ENCODE results near the gene SLCO2A1.

SLCO2A1 gene

DNA sequence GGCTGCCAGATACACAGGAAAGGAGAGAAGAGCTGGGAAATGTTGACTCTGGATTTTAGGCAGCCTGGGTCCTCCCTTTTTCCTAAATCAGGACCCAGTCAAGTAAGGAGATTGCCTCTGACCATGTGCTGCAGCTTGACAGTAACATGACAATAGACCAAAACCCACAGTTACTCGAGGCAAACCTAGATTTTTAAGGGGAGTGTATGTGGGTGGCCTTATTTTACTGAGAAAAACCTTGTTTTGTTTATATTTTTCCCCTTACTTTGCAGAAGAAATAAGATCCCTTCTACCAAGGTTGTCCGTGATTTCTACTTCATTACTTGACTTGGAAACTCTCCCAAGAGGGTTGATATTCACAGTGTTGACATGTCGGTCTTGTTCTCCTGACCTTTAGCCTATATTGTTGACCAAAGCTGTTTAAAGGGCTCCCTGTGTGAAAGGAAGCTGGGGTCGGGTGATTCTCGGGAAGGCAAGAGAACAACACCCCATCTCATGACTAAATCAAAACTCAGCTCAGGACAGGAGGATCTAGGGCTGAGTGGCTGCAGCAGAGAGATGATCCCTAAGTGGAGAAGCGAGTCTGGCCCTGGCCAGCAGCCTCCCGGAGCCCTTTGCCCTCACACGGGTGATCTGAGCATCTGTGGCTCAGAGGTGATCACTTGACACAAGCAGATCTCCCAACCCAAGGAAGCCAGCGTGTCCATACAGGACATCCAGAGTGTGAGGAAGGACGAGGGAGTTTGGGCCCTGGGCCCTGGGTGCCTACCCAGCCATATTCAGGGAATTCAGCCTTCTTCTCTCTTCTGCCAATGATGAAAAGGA is 31.0 kb upstream of the SLCO2A1 start:
- no peak for DNase-seq

DNA sequence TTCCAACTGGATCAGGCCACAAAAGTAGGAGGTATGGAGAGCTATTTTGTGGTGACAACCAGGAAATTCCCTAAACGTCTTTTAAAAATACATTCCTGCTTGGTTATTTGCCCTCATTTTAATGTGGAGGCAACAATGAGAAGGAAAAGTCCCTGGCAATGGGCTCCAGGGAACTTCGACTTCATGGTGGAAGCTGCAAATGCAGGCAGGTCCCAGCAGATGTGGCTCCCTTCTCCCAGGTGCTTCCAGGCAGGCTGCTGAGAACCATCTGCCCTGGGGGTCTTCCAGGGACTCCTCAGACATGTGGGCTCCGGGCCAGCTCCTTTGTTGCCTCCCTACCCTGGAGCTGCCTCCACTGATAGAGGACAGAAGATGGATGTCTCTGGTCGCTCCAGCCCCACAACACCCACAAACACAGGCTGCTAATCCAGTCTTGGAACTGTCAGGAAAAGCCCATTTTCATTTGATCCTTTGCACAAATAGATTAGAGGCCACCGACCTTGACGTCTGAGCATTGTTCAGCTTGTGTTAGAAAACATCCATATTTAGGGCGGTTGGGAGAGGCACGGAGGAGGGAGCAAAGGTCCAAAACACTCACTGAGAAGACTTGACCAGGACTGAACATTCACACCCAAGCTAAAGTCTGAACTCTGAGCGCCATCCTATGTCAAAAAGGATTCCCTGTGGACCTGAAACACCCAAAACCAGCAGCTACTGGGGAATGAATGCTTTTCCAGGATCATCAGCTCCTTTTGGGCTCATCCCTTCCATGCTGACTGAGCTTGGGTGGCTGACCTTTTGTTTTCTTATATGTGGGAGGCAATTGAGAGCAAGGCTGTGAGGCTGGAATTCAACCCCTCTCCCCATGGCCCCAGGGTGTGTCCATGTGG is 30.2 kb upstream of the SLCO2A1 start:
- DNase-seq: no peak

DNA sequence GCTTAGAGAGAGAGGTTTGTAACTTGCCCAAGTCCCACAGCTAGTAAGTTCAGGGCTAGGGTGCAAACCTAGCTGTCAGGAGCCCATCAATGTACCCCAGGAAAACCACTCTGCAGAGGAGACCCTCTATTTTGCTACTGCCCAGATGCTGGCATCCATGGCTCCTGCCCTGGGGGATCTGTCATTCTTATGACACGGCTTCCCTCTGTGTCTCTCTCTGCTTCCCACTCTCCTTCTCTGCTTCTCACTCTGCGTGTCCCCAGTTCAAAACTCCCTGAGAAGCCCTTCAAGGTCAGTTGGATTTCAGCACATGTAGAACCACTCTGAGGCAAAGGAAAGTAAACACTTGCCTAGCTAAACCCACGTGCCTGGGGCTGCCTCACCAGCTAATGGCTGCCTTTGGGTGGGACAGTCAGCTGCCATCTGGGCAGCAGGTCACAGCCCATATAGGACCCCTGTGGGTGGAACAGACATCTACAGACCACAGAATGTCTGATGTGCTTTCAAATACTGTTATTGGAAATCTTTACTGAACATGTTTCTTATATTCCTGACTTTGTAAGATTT is 29.4 kb upstream of the SLCO2A1 start:
- DNase-seq: no peak

DNA sequence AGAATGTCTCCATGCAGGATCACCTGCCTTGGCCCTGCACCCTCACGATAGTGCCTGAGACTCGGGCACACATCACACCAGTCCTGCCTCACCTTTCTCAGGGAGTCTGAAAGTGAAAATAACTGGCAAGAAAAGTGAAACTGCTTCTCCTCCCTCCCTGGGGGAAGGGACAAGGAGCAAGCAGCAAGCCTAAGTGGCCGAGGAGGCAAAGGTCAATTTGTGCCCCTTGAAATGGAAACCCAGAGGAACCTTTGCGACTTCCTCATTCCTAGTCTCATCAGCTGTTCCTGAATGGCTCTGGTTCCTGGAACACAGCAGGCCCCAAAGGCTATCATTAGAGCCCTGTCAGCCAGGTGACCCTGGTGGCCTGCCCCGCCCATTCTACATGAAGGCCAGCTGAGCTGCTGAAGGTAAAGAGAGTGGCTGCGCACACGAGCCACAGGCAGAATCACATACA is 28.0 kb upstream of the SLCO2A1 start:
- no peak for DNase-seq

DNA sequence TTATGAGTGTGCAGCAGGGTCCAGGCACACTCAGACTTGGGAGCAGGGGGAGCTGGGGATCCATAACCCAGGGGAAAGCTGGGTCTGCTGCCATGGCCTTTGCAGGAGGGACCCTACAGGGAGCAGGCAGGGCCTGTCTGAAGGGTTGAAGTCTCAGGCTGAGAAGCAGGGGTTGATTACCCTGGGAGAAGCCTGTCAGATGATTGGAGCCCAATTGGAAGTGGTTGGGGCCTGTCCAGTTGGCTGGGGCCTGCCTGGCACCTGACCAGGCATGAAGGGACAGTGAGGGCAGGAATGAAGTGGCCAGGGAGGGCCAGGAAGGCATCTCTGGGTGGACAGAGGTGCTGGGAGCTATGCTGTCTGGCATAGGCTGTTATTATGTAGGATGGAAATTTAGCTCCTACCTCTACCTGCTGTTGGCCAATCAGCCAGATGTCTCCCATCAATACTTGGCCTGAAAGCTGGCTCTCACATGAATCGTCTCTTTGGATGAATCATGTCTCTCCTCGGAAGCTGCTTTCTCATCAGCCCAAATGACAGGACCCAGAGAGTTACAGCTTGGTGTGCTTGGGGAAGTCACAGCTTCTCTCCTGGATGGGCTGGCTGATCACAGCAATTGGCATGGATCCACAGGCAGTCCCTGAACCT is 27.4 kb upstream of the SLCO2A1 start:
- DNase-seq: no peak

DNA sequence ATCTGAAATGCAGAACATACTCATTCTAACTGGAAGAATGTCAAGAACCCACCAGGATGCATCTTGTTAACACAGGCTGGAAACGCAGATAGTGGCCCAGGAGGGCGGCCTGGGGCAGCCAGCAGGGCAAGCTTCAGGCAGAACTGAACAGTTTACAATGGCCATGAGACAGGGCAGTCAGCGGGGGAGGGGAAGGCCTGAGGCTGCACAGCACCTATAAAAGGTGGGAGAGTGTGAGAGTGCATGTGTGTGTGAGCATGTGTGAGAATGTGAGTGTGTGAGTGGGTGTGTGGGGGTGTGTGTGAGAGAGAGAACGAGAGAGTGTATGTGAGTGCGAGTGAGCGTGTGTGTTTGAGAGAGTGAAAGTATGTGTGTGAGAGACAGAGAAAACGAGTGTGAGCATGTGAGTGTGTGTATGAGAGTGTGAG is 26.8 kb upstream of the SLCO2A1 start:
- DNase-seq: no peak

DNA sequence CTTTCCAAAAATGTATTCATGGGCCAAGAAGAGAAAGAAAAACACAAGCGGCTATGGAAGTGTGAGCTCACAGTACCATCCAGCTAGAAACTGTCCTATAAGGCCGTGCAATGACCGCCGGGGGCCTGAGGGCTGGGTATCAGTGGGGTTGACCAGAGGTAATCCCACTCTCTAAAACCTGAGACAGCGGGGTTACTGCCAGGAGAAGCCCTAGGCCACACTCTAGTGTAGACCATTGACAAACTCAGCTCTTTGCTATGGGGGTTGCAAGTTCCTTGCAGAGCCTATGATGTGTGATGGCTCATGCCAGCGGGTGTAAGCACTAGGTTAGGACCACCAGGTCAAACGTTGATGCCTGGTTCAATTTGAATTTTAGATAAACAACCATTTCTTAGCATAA is 25.9 kb upstream of the SLCO2A1 start:
- DNase-seq: no peak

DNA sequence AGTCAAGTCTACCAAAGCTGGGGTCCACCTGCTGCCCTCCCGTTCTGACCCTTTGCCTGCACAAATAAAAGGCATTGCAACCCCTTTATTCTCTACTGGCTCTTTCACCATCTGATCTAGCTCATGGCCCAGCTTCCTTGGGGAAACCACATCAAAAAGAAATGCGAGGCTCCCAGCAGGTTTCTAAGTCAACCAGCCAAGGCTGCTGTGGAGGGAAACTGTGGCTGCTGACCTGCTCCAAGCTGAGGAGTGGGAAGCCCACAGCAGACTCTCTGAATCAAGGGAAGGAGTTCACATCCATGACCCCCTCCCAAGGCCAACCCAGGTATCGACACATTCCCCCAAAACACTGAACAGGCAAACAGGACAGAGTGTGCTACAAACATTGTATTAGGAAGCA is 25.2 kb upstream of the SLCO2A1 start:
- DNase-seq: no peak

DNA sequence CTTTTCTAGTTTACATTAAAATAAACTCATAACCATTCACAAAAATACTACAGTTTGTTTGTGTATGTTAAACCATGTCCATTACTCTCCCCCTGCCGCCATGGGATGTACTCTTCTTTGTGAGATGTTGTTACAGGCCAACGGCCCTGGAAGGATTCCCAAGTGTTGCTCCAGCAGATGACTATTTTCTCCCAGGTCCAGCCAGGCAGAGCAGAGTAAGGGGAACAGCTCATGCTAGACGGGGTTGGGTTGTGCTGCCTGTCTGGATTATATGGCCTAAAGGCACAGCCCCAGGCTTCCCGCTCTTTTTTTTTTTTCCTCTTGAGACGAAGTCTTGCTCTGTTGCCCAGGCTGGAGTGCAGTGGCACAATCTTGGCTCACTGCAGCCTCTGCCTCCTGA is 24.5 kb upstream of the SLCO2A1 start:
- DNase-seq: no peak

DNA sequence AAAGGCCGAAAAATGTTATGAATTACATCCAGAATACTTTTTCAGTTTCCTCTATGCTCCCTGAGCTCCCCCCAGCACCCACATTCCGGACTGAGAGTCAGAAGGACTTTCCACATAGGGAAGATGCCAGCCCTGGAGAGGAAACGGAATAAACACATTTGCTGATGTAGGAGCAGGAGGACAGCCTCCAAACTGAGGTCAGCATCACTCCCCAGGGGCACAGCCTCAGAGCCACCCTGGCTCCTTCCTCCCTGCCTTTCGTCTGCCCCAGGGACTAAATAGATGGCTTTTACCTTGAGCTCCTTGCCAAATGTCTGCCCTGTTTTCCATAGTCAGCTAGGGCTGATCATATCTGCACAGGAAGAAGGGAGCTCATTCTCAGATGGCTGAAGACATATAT is 22.6 kb upstream of the SLCO2A1 start:
- no peak for DNase-seq

DNA sequence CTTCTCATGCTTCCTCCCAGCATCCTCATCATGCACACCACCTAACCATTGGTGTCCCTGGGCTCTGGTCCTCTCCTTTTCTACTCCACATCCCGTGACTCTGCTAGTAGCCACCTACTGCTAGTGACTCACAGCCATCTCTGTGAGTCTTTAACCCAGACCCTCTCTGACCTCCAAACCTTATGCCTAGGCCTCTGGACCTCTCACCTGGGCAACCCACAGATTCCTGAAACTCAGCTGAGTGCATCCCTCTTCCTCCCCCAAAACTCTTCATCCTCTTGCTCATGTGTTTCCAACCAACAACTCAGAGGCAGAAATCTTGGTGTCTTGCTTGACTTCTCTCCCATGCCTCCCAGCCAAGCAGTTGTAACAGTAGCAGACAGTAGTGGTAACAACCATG is 20.0 kb upstream of the SLCO2A1 start:
- no peak for DNase-seq

DNA sequence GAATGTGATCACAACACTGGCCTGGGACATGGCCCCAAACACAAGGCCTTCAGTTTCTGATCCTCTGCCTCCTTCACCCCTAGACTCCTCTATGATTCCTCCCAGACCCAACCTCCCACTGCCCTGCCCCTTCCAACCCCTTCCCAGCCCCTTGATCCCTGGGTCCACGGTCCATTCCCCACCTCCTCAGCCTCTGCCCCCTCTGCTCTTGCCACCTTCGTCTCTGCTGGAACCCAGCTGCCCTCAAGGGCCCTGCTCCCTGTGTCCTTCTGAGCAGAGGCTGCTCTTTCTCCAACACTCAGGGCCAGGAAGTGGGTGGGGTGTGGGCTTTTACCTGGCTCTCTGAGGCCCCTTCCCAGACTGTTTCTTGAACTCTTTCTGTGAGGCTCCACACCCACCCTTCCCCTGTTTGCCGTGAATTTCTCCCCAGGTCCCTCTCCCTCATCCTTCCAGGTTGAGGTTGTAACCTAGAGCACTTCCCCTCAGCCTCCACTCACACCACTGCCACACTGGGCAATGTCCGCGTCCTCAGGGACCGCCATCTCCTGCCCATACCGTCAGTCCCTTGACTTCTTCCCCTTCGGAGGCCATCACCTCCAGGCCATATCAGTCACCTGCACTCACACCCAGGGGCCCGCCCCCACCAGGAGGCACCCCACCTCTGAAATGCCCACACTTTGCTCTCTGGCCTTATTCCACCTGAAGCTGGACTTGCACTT is 18.7 kb upstream of the SLCO2A1 start:
- no peak for DNase-seq

DNA sequence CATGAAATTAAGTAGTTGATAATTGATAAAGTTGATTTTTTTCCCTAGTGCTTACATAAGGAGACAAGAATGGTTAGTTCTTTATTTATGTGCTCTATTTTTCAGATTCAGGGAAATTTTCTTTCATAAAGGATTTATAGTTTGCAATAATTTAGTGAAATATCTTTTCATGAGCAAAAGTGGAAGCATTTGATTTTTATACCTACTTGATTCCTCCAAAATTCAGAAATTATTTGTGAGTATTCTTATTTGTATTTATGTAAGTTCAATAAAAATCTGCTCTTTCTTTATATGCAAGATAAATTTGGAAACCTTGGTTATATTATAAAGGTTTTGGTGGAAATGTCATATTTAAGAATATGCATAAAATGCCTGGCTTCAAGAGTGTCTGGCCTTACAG is 14.7 kb upstream of the SLCO2A1 start:
- no peak for DNase-seq

DNA sequence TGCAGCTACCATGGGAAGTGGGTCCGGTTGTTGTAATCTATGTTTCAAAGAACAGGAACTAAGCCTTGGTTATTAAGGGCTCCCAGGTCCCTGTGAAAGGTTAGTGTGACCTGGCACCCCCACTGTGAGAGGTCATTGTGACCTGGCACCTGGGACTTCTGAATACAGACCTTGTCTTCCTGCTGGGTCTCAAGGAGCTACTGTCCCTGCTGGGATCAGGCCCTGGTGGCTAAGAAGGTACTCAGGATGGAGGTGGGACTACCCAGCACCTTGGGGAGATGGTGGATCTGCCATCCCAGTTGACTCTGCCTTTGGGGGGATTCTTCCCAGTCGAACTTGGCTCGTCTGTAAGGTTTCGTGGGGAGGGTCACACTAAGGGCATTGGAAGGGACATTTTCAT is 10.3 kb upstream of the SLCO2A1 start:
- no peak for DNase-seq

DNA sequence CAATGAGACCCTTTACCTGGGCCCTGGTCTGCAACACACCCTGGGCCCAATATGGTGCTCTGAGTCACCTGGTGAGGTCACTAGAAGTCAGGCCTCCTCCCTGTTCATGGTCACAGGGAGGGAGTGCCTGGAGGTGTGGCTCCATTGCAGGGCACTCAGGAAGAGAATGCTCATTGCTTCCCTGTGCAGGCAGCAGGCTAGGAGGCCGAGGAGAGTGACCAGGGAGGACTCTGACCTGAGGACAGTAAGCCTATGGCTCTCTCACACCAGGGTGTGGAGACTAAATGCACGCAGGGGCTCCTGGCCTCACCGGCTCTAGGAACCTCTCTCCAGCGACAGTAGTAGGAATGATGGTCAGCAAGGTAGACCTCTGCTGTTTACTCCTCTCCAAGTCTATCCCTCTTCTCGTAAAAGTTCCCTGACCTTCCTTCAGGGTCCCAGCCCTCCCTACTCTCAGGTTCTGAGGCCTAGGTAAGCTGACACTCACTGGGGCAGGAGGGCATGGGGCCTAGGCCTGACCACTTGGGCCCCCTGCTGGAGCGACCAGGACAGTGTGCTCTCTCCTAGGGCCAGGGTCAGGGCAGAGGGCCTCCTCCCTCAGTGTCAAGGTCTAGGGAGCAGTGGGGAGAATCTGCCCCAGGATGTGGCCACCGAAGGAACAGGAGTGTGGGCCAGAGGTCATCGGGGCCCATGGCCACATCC is 9.6 kb upstream of the SLCO2A1 start:
- no peak for DNase-seq

DNA sequence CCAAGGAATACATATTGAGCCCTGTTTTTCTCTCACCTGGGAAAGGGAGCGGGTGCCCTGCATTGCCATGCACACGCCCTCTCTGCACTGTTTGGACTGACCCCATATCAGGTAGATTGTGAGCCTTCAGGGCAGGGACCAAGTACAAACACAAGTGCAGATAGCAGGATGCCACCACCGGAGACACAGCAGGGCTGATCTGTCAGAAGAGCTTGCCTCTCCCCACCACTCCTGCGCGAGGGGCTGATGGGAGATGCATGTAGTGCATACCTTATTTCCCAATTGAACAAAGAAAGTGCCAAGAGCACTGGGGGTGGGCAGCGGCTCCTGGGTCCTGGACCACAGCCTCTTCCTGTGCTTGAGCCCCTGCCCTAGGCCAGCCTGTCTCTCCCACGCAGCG is 9.0 kb upstream of the SLCO2A1 start:
- no peak for DNase-seq

DNA sequence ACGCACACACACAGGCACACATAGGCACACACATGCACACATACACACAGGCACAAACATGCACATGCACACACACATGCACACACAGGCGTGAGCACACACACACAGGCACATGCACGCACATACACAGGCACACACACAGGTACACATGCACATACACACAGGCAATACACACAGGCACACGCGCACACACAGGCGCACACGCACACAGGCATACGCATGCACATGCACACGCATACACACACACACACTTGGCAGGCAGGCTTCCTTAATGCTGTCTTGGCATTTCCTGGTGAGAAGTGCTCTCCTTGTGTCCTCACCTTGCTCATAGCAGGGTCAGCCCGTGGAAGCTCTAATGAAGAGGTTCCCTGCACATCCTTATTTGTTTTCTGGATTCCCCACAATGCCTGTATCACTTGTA is 8.4 kb upstream of the SLCO2A1 start:
- no peak for DNase-seq

DNA sequence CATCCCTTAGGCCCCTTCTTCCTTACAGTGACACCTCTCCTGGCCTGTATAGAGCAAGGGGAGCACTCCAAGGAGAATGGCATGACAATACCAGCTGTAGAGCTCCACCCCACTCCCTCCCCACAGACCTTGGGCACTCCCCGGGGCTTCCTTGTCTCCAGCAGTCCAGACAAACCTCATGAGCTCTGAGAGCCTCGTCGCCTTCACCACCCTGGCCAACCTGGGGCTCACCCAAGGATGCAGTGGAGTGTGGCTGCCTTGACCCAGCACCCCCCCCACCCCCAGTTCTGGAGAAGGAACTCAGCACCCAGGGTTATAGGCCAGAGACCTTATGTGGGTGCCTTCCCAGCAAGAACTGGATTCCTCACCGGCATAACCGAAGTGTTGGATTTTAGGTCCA is 7.4 kb upstream of the SLCO2A1 start:
- DNase-seq: no peak

DNA sequence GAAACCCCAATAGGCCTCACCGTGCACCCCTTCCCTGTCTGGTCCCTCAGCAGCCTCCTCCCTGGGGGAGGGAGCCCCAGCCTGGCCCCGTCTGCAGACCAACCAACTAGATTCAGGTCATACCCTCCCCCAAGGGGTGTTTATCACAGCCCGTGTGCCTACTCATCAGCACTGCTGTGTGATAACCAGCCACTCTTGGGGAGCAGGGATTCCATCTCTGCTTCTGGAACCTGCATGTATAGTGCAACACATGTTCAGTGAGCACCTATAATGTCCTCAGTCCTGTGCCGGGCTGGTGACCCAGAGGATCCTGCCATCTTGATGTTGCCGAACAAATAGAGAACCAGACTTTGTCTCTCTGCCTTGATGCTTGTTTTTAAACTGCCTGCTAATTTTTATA is 6.6 kb upstream of the SLCO2A1 start:
- no peak for DNase-seq

DNA sequence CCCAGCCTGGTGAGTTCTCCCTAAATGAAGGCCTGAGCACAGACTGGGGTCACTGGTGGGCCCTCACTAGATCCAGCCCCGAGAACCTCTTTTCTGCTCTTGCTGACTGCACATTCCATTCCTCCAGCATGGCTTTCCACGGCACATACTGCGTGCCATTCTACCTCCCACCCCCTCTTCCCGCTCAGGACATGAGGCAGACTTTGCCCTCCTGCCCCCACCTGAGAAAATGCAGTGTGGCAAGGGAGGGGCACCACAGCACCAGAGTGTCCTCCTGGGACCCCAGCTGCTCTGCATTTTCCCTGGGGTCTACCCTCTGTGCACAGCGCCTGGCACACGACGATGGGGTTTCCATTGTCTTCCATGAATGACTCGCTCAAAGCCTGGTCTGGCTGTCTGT is 6.1 kb upstream of the SLCO2A1 start:
- no peak for DNase-seq

DNA sequence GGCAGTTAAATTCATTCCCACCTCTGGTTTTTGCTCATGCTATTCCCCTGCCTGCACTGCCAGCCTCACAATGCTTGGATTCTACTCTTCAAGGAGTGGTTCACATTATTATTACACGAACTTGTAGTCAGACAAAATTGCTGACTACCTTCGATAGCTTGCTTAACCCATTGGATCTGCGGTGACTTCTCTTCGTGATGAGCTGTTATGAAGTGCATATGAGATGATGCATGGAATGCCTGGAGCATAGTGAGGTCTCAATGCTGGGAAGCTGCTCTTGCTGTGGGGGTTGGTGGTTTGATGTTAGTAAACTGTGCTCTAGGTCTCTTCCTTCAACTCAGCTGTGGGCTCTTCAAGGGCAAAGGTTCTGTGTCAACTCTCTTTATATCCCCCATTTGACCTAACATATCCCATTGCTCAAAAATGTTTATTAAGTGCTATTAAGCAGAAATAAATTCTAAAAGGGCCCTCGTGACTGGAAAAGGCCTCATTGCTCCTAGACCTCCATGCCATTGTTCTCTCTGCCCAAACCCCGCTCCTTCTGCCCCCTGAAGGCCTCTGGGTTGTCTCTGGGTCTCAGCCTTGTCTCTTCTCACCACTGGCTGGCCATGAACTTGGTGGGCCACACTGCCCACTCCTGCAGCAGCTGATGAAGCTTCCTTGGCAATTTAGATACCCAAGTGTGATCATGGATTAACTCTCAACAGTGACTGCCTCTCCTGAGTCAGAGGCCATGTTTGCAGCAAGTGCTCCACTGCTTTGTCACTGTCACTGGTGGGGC is 4.5 kb upstream of the SLCO2A1 start:
- DNase-seq: no peak

Data from stimulated activated naive CD4-positive, alpha-beta T cell (primary cell).